ENCODE measurements around the gene TLE1. TPM values are rescaled to one million over a fixed set of nuclear protein-coding genes. Genes with fewer than 3 reads are reported as not detected.
A peak's percentile ranks its signal among the peaks of the same experiment; 100 is the strongest.

The TLE1 gene
- total and polyA plus RNA-seq, 2 of the 4 experiments (the other 2 are of a cell fraction), result 36.0 to 51.0 TPM

DNA sequence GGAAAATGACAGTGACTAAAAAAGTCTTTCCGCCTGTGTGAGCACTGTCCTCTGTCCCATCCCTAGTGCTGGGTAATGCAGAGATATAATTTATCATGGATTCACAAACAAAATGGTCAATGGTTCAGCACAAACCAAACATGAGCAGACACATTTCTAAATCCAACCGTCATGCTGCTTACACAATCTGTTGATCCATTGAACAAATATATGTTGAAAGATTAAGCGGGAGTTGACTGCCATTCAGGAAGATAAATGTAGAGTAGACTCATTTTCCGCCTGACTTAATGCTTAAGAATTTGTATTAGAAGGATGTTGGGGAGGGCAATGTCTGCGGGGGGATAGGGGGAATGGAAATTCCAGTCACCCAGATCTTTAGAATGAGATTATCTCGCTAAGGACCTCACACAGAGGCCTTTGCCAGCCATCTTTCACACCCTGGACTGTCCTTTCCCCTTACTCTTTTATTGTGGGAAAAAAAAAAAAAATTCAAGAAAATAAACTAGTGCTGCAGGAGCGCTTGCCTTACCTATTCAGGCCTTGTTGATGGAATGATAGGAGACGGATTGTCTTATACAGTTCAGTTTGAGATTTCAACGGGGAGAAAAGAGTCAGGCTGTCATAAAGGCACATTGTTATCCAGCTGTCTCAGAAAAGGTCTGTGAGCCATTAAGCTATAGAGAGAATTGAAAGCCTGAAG lies 153.7 kb downstream of the TLE1 start:
- H3K14ac ChIP-seq (replicated peaks; ENCODE audit: low read depth, low read length), result peak overlapping the region; percentile 34; the same call in 1 of the 2 replicates
- H3K27me3 ChIP-seq (ENCODE audit: control insufficient read depth, insufficient read depth, low read length), result no peaks in the 10 kb centered on the region
- H4K5ac ChIP-seq (ENCODE audit: low read depth, low read length), result no peak overlapping the region
- H2BK120ac ChIP-seq (ENCODE audit: low read depth, low read length), result peak overlapping the region; percentile 65; the same call in 1 of the 2 replicates
- H2AK5ac ChIP-seq (ENCODE audit: low read depth, low read length), result peak overlapping the region; percentile 73; the same call in 1 of the 2 replicates
- H3K4me3 ChIP-seq (ENCODE audit: insufficient read depth, low read depth, low read length), result no peak overlapping the region
- no peak overlapping the region for H3K56ac ChIP-seq (ENCODE audit: extremely low read depth, insufficient read depth, low read length)
- no peaks in the 10 kb centered on the region for H3K9me3 ChIP-seq (ENCODE audit: control insufficient read depth, insufficient read depth, low read length)
- intact Hi-C loops (cut with micrococcal nuclease) (no loop called here), in situ Hi-C loops (cut with MboI; ENCODE audit: low sequenced_read_pairs) (loop anchor here (25.0 kb wide), 1 partner anchor 1077 kb away; no protein-coding TSS in a partner anchor), dilution Hi-C loops (cut with HindIII; ENCODE audit: low sequenced_read_pairs, unreplicated experiment) (no loop called here)
- no peaks in the 10 kb centered on the region for H4K20me1 ChIP-seq (ENCODE audit: insufficient read depth, low read length)
- ChIA-PET CTCF (interaction anchor here (0.5 to 1.9 kb wide), 3 partner anchors 151 to 1301 kb away, joined by 3 to 4 read pairs (median 3); no protein-coding TSS in a partner anchor), POLR2A (ENCODE audit: unreplicated experiment) (no interaction called here)
- H3K23ac ChIP-seq (ENCODE audit: low read depth, low read length), result no peak overlapping the region
- H3K36me3 ChIP-seq (ENCODE audit: control insufficient read depth, insufficient read depth, low read length), result no peaks in the 10 kb centered on the region
- H3K4me2 ChIP-seq (ENCODE audit: low read depth, low read length), result no peak overlapping the region
- peak overlapping the region; percentile 67; the same call in 1 of the 2 replicates for H3K4ac ChIP-seq (ENCODE audit: low read depth, low read length)
- H3K79me1 ChIP-seq (ENCODE audit: low read depth in 1 of 2, low read length in 2 of 2), result no peaks in the 10 kb centered on the region
- no TSS peak for BruUV-seq (replicated peaks)
- H2BK20ac ChIP-seq (ENCODE audit: low read depth, low read length), result peak overlapping the region; percentile 27
- no peak overlapping the region for H2AK9ac ChIP-seq (replicated peaks; ENCODE audit: low read depth, low read length, poor library complexity)
- H4K8ac ChIP-seq (ENCODE audit: low read depth in 2 of 2, low read length in 2 of 2), result peak overlapping the region in 1 of 2 experiments; percentile 33; a peak in 2 of 4 replicates
- no peak overlapping the region for H3K27ac ChIP-seq (ENCODE audit: insufficient read depth, low read length)
- H2BK5ac ChIP-seq (ENCODE audit: low read depth, low read length, poor library complexity, severe bottlenecking), result no peak overlapping the region
- peak overlapping the region; percentile 44 for H4K91ac ChIP-seq (ENCODE audit: insufficient read depth, low read depth, low read length)
- 52% methylated on average over 2 of the region's 9 CpGs; no CpG with 5 or more reads in 1 of the 2 experiments for WGBS, 2 experiments (ENCODE audit: extremely low coverage in 2 of 2, insufficient read length in 1 of 2)
- TF ChIP-seq, protein P1, sequence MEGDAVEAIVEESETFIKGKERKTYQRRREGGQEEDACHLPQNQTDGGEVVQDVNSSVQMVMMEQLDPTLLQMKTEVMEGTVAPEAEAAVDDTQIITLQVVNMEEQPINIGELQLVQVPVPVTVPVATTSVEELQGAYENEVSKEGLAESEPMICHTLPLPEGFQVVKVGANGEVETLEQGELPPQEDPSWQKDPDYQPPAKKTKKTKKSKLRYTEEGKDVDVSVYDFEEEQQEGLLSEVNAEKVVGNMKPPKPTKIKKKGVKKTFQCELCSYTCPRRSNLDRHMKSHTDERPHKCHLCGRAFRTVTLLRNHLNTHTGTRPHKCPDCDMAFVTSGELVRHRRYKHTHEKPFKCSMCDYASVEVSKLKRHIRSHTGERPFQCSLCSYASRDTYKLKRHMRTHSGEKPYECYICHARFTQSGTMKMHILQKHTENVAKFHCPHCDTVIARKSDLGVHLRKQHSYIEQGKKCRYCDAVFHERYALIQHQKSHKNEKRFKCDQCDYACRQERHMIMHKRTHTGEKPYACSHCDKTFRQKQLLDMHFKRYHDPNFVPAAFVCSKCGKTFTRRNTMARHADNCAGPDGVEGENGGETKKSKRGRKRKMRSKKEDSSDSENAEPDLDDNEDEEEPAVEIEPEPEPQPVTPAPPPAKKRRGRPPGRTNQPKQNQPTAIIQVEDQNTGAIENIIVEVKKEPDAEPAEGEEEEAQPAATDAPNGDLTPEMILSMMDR (conservative IDR thresholded peaks at IDR 0.05; ENCODE audit: low read depth, low read length), result no peak
- TF ChIP-seq NFE2L2 (IDR thresholded peaks at IDR 0.05; ENCODE audit: low read depth, low read length) (peak; percentile 49), FOS (IDR thresholded peaks at IDR 0.05; ENCODE audit: low read depth, low read length) (0 out of 2 replicates have a peak, but pooled peaks have one; percentile 35), MAFK (IDR thresholded peaks at IDR 0.05; ENCODE audit: low read depth, low read length) (peak; percentile 21; the same call in 1 of the 2 replicates), BHLHE40 (IDR thresholded peaks at IDR 0.05; ENCODE audit: low read depth, low read length) (0 out of 2 replicates have a peak, but pooled peaks have one; percentile 7), CEBPB (IDR thresholded peaks at IDR 0.05; ENCODE audit: low read depth, low read length) (peak; percentile 92), CHD1 (IDR thresholded peaks at IDR 0.05; ENCODE audit: low read depth, low read length) (no peak)
- H2BK15ac ChIP-seq (ENCODE audit: low read depth, low read length), result peak overlapping the region; percentile 83; the same call in 2 of the 3 replicates
- peaks cover 3% of the 10 kb centered on the region; the same call in 1 of the 2 replicates for H3K9me1 ChIP-seq (ENCODE audit: insufficient read depth, low read length)
- H3K18ac ChIP-seq (ENCODE audit: low read depth, low read length), result no peak overlapping the region
- H3K4me1 ChIP-seq (ENCODE audit: control insufficient read depth, insufficient read depth, low read length), result no peaks in the 10 kb centered on the region; the same call in 1 of the 2 replicates
- H2AFZ ChIP-seq (replicated peaks; ENCODE audit: low read length, poor library complexity), result no peak overlapping the region
- H3K9ac ChIP-seq (ENCODE audit: low read depth, low read length), result no peak overlapping the region
- ATAC-seq (ENCODE audit: low read depth) (peak; percentile 80), DNase-seq (peak; percentile 83)

Data from IMR-90 (cell line).